ENCODE measurements around the gene ATRNL1.

- TF ChIP-seq, protein P1, sequence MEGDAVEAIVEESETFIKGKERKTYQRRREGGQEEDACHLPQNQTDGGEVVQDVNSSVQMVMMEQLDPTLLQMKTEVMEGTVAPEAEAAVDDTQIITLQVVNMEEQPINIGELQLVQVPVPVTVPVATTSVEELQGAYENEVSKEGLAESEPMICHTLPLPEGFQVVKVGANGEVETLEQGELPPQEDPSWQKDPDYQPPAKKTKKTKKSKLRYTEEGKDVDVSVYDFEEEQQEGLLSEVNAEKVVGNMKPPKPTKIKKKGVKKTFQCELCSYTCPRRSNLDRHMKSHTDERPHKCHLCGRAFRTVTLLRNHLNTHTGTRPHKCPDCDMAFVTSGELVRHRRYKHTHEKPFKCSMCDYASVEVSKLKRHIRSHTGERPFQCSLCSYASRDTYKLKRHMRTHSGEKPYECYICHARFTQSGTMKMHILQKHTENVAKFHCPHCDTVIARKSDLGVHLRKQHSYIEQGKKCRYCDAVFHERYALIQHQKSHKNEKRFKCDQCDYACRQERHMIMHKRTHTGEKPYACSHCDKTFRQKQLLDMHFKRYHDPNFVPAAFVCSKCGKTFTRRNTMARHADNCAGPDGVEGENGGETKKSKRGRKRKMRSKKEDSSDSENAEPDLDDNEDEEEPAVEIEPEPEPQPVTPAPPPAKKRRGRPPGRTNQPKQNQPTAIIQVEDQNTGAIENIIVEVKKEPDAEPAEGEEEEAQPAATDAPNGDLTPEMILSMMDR (IDR thresholded peaks at IDR 0.05; ENCODE audit: borderline replicate concordance, extremely low read depth, low read length, poor library complexity, severe bottlenecking) = no peak
- TF ChIP-seq EZH2 (IDR thresholded peaks at IDR 0.05; ENCODE audit: borderline replicate concordance, low read depth, low read length, severe bottlenecking) = no peak
Observed at GRCh38 chr10:115949282-115949844, 856.2 kb downstream of the ATRNL1 start.
